ENCODE results near the gene HNRNPA0.

GRCh38 chr5:137736496-137736895, 17.7 kb downstream of the HNRNPA0 start:
- no peak for TF ChIP-seq CTCF (IDR thresholded peaks at IDR 0.05)
- TF ChIP-seq TCF7L2 (IDR thresholded peaks at IDR 0.05; ENCODE audit: low read depth, low read length), result no peak

Data from Panc1 (cell line).